SK-N-SH (cell line): ENCODE data around the gene TRIM8. TPM values are rescaled to one million over a fixed set of nuclear protein-coding genes. Genes with fewer than 3 reads are reported as not detected.

ENCODE experiments used
- CTCF ChIA-PET: fragments of 300-600, 350-600 bp; formaldehyde crosslinking; extraction: SDS; loops from one replicate; lab custom pipeline; 2021; lab: Yijun Ruan, JAX
- POLR2A ChIA-PET: fragments of 350-600 bp; sonication (Branson Sonifier 250); formaldehyde crosslinking; extraction: SDS; loops from one replicate; lab custom pipeline; 2020; ENCODE audit warnings: antibody characterized with exemption, inconsistent platforms; lab: Yijun Ruan, JAX
- DNase-seq: peaks from one replicate; pipeline ENCODE4 v3.0.0; 2012
- H2AFZ ChIP-seq: fragments of 200-600 bp; sonication (generic); 2 replicates; pipeline ENCODE4 v1.8.1; 2016; ENCODE audit warnings: antibody characterized with exemption, mild to moderate bottlenecking, low read depth
- H3F3A ChIP-seq: fragments of 200-600 bp; sonication (generic); replicated peaks from 2 replicates; pipeline ENCODE3; 2016; ENCODE audit warnings: antibody characterized with exemption, mild to moderate bottlenecking; ENCODE audit not compliant: insufficient read depth
- H3K27ac ChIP-seq, 2 experiments: fragments of 200-500 bp in 1 of 2; fragments of 200-600 bp in 1 of 2; sonication (Bioruptor generic) in 1 of 2; sonication (generic), shearing (Covaris generic) in 1 of 2; 2 replicates each; pipeline versions ENCODE4 v1.5.1 to v1.6.1; 2014 to 2016; ENCODE audit warnings: low read depth in 2 of 2, inconsistent platforms in 1 of 2, low read length in 1 of 2, mild to moderate bottlenecking in 1 of 2, mixed read lengths in 1 of 2
- H3K27me3 ChIP-seq: fragments of 200-600 bp; sonication (generic), shearing (Covaris generic); 2 replicates; pipeline ENCODE4 v1.6.1; 2016; ENCODE audit warnings: mixed run types; ENCODE audit not compliant: insufficient read depth
- H3K36me3 ChIP-seq, 2 experiments: fragments of 200-500 bp in 1 of 2; fragments of 200-600 bp in 1 of 2; sonication (Bioruptor generic) in 1 of 2; sonication (generic) in 1 of 2; replicated peaks in 1 of 2; 2 replicates each; pipeline versions ENCODE3 to v1.5.1; 2014 to 2016; ENCODE audit warnings: low read length in 1 of 2, mild to moderate bottlenecking in 1 of 2; ENCODE audit not compliant: insufficient read depth in 2 of 2, control insufficient read depth in 1 of 2
- H3K4me1 ChIP-seq, 2 experiments: fragments of 200-500 bp in 1 of 2; fragments of 200-600 bp in 1 of 2; sonication (Bioruptor generic) in 1 of 2; sonication (generic), shearing (Covaris generic) in 1 of 2; 2 replicates each; pipeline versions ENCODE4 v1.5.1 to v1.6.1; 2014 to 2016; ENCODE audit warnings: low read depth in 1 of 2, low read length in 1 of 2, mixed run types in 1 of 2; ENCODE audit not compliant: insufficient read depth in 2 of 2, control insufficient read depth in 1 of 2
- H3K4me2 ChIP-seq: fragments of 200-600 bp; sonication (generic), shearing (Covaris generic); 2 replicates; pipeline ENCODE4 v1.6.1; 2017; ENCODE audit warnings: mixed run types
- H3K4me3 ChIP-seq, 2 experiments: fragments of 200-500 bp in 1 of 2; fragments of 200-600 bp in 1 of 2; sonication (Bioruptor generic) in 1 of 2; sonication (generic), shearing (Covaris generic) in 1 of 2; 2 replicates each; pipeline versions ENCODE4 v1.5.1 to v1.8.1; 2014 to 2016; ENCODE audit warnings: low read depth in 2 of 2, inconsistent platforms in 1 of 2, low read length in 1 of 2, mild to moderate bottlenecking in 1 of 2, mixed read lengths in 1 of 2, moderate library complexity in 1 of 2
- H3K79me2 ChIP-seq: fragments of 200-600 bp; sonication (generic); 2 replicates; pipeline ENCODE4 v1.8.1; 2017; ENCODE audit warnings: mild to moderate bottlenecking; ENCODE audit not compliant: insufficient read depth
- H3K9ac ChIP-seq: fragments of 200-600 bp; sonication (generic); 2 replicates; pipeline ENCODE4 v1.6.1; 2017; ENCODE audit warnings: mixed run types
- H3K9me2 ChIP-seq: fragments of 200-600 bp; sonication (generic); 2 replicates; pipeline ENCODE4 v1.6.1; 2017; ENCODE audit warnings: mixed run types
- H3K9me3 ChIP-seq: fragments of 200-600 bp; sonication (generic); 2 replicates; pipeline ENCODE4 v1.6.1; 2017; ENCODE audit warnings: mixed run types, mild to moderate bottlenecking, moderate library complexity
- H4K20me1 ChIP-seq: fragments of 200-600 bp; sonication (generic); 2 replicates; pipeline ENCODE4 v1.6.1; 2017; ENCODE audit warnings: mild to moderate bottlenecking, mixed run types; ENCODE audit not compliant: insufficient read depth
- ELF1 ChIP-seq: IDR thresholded peaks from 2 replicates; pipeline ENCODE4 v1.4.0; 2012
- FOSL2 ChIP-seq: IDR thresholded peaks from 2 replicates; pipeline ENCODE4 v1.4.0; 2012; ENCODE audit warnings: low read depth, mild to moderate bottlenecking, moderate library complexity, borderline replicate concordance
- GABPA ChIP-seq: IDR thresholded peaks from 2 replicates; pipeline ENCODE4 v1.4.0; 2012; ENCODE audit warnings: low read depth, mild to moderate bottlenecking
- GATA2 ChIP-seq: sonication (generic); formaldehyde crosslinking; IDR thresholded peaks from 2 replicates; pipeline ENCODE4 v1.5.0; 2020; ENCODE audit warnings: mild to moderate bottlenecking, missing genetic modification reagents
- NFIC ChIP-seq: IDR thresholded peaks from 2 replicates; pipeline ENCODE4 v1.4.0; 2012; ENCODE audit warnings: borderline replicate concordance
- RAD21 ChIP-seq: IDR thresholded peaks from 2 replicates; pipeline ENCODE4 v1.6.1; 2012; ENCODE audit warnings: mild to moderate bottlenecking, low read length
- RCOR1 ChIP-seq: fragments of 150-350 bp; IDR thresholded peaks from 2 replicates; pipeline ENCODE4 v1.6.1; 2017; ENCODE audit warnings: antibody characterized with exemption, low read length
- REST ChIP-seq: IDR thresholded peaks from 2 replicates; pipeline ENCODE4 v1.6.1; 2012; ENCODE audit warnings: mild to moderate bottlenecking, low read depth, low read length, moderate library complexity
- RFX5 ChIP-seq: IDR thresholded peaks from 2 replicates; pipeline ENCODE4 v1.6.1; 2012; ENCODE audit warnings: mild to moderate bottlenecking, improper control_type of control experiment, low read length
- RXRA ChIP-seq: IDR thresholded peaks from 2 replicates; pipeline ENCODE4 v1.4.0; 2012; ENCODE audit warnings: low read depth, mild to moderate bottlenecking, borderline replicate concordance
- SIN3A ChIP-seq: IDR thresholded peaks from 2 replicates; pipeline ENCODE4 v1.6.1; 2012; ENCODE audit warnings: low read depth, mild to moderate bottlenecking, low read length, moderate library complexity, borderline replicate concordance
- SMC3 ChIP-seq: IDR thresholded peaks from 2 replicates; pipeline ENCODE4 v1.6.1; 2012; ENCODE audit warnings: low read depth, low read length, improper control_type of control experiment
- TAF1 ChIP-seq: IDR thresholded peaks from 2 replicates; pipeline ENCODE4 v1.6.1; 2012; ENCODE audit warnings: low read depth, mild to moderate bottlenecking, low read length, moderate library complexity, borderline replicate concordance
- YY1 ChIP-seq: IDR thresholded peaks from 2 replicates; pipeline ENCODE4 v1.4.0; 2012; ENCODE audit warnings: low read depth, mild to moderate bottlenecking
- WGBS: methylation state at CpG from one replicate; pipeline ENCODE4 v1.1.6; 2017; ENCODE audit warnings: low lambda C conversion rate; 5-methylcytosine and 5-hydroxymethylcytosine counted together
- polyA plus RNA-seq, 3 experiments: library from polyadenylated mRNA; depleted of rRNA; stranded (reverse); fragments of >200 nt; gene quantifications; 2 replicates each; pipeline ENCODE4 v1.2.3, GENCODE V29; 2012
- TF ChIP-seq, protein P1 (sequence below): fragments of 200-600 bp; sonication (generic); IDR thresholded peaks from 2 replicates; pipeline ENCODE4 v1.6.1; 2017; ENCODE audit warnings: antibody characterized with exemption, mild to moderate bottlenecking, moderate library complexity

TRIM8 gene
- polyA plus RNA-seq, 1 of the 3 experiments (the other 2 are of a cell fraction), result 108 TPM

DNA sequence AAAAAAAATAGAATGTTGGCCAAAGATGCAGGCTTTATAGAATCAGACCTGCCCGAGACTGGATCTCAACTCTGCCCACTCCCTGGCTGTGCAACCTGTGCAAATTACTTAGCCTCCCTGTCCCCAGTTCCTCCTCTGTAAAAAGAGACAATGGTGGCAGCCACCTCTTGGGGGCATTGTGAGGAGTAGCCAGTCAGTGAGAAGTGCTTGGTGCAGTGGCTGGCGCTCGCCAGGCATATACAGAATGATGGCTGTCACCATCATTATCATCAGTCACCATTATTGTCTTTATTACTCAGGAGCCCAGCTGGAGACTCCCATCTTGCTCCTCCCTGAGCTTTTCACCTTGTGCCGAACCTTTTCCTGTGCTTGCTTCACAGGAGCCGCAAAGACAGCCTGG lies 29.4 kb upstream of the TRIM8 start:
- Histone ChIP-seq H4K20me1 (no peaks in the 10 kb centered on the region), H3K9me3 (no peaks in the 10 kb centered on the region), H3K4me1 (peaks cover 0 to 35% of the 10 kb centered on the region in 2 experiments; a peak in 1 of 4 replicates), H3K4me2 (no peak overlapping the region), H3K4me3 (no peak overlapping the region), H3K9me2 (no peaks in the 10 kb centered on the region), H3K79me2 (no peaks in the 10 kb centered on the region), H3K9ac (no peak overlapping the region)
- WGBS, result 91% methylated on average over 5 of the region's 5 CpGs
- CTCF ChIA-PET, result interaction anchor here (0.7 to 3.5 kb wide), 12 partner anchors 9 to 100 kb away, joined by 3 to 14 read pairs (median 4); partner anchors contain the start of genes ARL3, SFXN2 and TRIM8
- POLR2A ChIA-PET, result interaction anchor here (1.2 kb wide), 1 partner anchor 27 kb away, joined by 3 read pairs; no protein-coding TSS in a partner anchor
- TF ChIP-seq NFIC (no peak), ELF1 (no peak), FOSL2 (no peak), GATA2 (CRISPR knock-in tag) (no peak), RXRA (no peak)
- TF ChIP-seq, all 33 proteins: peak for 0
- no peak for DNase-seq
- no peak overlapping the region for H3K27ac ChIP-seq
- no peaks in the 10 kb centered on the region for H3K27me3 ChIP-seq
- H3F3A ChIP-seq, result no peaks in the 10 kb centered on the region
- no peak overlapping the region for H2AFZ ChIP-seq
- H3K36me3 ChIP-seq, result peaks cover 5 to 16% of the 10 kb centered on the region in 2 experiments

DNA sequence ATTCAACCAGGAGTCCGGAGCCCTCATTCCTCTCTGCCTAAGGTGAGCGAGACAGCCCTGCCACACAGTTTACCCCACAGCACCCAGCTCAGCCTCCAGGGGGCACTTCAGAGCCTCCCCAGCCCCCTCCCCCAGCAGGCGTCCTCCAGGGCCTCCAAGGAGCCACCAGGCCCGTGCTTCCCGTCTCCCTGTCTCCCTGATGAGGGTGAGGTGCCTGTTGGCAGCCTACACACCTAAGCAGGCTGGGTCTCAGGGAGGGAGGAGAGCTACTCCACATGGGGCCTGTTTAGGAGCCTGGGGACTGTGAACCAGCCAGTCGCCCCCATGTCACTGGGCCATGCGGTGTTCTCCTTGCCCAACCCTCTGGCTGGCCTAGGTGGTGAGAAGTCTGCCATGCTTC lies 28.9 kb upstream of the TRIM8 start:
- Histone ChIP-seq H3F3A (no peaks in the 10 kb centered on the region), H3K36me3 (peaks cover 5 to 16% of the 10 kb centered on the region in 2 experiments), H3K9me2 (no peaks in the 10 kb centered on the region), H3K4me1 (peaks cover 0 to 40% of the 10 kb centered on the region in 2 experiments; a peak in 1 of 4 replicates), H2AFZ (no peak overlapping the region), H4K20me1 (no peaks in the 10 kb centered on the region), H3K9me3 (no peaks in the 10 kb centered on the region), H3K27me3 (no peaks in the 10 kb centered on the region), H3K79me2 (no peaks in the 10 kb centered on the region), H3K27ac (peak overlapping the region in 1 of 2 experiments; percentile 36; a peak in 1 of 4 replicates), H3K4me2 (no peak overlapping the region), H3K4me3 (no peak overlapping the region), H3K9ac (no peak overlapping the region)
- POLR2A ChIA-PET, result interaction anchor here (1.2 kb wide), 1 partner anchor 27 kb away, joined by 3 read pairs; no protein-coding TSS in a partner anchor
- TF ChIP-seq RFX5 (no peak), YY1 (no peak), GABPA (no peak), SIN3A (no peak), RCOR1 (no peak), SMC3 (peak; percentile 49), RAD21 (peak; percentile 44), TAF1 (no peak), REST (no peak)
- TF ChIP-seq, protein P1, sequence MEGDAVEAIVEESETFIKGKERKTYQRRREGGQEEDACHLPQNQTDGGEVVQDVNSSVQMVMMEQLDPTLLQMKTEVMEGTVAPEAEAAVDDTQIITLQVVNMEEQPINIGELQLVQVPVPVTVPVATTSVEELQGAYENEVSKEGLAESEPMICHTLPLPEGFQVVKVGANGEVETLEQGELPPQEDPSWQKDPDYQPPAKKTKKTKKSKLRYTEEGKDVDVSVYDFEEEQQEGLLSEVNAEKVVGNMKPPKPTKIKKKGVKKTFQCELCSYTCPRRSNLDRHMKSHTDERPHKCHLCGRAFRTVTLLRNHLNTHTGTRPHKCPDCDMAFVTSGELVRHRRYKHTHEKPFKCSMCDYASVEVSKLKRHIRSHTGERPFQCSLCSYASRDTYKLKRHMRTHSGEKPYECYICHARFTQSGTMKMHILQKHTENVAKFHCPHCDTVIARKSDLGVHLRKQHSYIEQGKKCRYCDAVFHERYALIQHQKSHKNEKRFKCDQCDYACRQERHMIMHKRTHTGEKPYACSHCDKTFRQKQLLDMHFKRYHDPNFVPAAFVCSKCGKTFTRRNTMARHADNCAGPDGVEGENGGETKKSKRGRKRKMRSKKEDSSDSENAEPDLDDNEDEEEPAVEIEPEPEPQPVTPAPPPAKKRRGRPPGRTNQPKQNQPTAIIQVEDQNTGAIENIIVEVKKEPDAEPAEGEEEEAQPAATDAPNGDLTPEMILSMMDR, result peak; percentile 53
- WGBS, result 93% methylated on average over 3 of the region's 7 CpGs
- CTCF ChIA-PET, result interaction anchor here (0.7 to 3.5 kb wide), 13 partner anchors 8 to 99 kb away, joined by 3 to 14 read pairs (median 4); partner anchors contain the start of genes ARL3, SFXN2 and TRIM8
- peak; percentile 70 for DNase-seq
